ENCODE measurements around the gene TMEM14B.

DNA sequence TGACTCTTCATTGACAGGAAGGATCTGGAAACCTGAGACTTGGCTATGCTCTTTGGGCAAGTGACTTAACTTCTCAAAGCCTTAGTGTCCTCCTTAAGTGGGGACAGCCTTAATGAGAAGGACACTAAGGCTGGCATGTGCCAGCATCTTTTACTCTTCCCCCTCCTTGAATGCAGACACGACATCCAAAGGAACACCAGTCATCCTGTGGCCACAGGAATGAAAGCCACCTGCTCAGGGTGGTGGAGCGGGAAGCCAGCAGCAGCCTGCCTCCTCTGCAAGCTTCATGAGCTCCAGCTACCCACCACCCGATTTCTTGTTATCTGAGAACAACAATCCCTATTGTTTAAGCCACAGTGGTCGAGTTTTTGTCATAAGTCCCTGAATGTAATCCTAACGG is 44.5 kb downstream of the TMEM14B start:
- TF ChIP-seq, protein P1, sequence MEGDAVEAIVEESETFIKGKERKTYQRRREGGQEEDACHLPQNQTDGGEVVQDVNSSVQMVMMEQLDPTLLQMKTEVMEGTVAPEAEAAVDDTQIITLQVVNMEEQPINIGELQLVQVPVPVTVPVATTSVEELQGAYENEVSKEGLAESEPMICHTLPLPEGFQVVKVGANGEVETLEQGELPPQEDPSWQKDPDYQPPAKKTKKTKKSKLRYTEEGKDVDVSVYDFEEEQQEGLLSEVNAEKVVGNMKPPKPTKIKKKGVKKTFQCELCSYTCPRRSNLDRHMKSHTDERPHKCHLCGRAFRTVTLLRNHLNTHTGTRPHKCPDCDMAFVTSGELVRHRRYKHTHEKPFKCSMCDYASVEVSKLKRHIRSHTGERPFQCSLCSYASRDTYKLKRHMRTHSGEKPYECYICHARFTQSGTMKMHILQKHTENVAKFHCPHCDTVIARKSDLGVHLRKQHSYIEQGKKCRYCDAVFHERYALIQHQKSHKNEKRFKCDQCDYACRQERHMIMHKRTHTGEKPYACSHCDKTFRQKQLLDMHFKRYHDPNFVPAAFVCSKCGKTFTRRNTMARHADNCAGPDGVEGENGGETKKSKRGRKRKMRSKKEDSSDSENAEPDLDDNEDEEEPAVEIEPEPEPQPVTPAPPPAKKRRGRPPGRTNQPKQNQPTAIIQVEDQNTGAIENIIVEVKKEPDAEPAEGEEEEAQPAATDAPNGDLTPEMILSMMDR (tag by site-specific recombination; IDR thresholded peaks at IDR 0.05): no peak
- TF ChIP-seq SP2 (tag by site-specific recombination; IDR thresholded peaks at IDR 0.05): no peak
- TF ChIP-seq SALL2 (tag by site-specific recombination; IDR thresholded peaks at IDR 0.05; ENCODE audit: borderline replicate concordance): no peak
- no peak for TF ChIP-seq ZFP37 (tag by site-specific recombination; IDR thresholded peaks at IDR 0.05)
- TF ChIP-seq ZNF768 (tag by site-specific recombination; IDR thresholded peaks at IDR 0.05): no peak
- no peak for TF ChIP-seq ZNF121 (tag by site-specific recombination; IDR thresholded peaks at IDR 0.05)
- no peak for TF ChIP-seq ZNF837 (tag by site-specific recombination; IDR thresholded peaks at IDR 0.05)
- TF ChIP-seq ZNF776 (tag by site-specific recombination; IDR thresholded peaks at IDR 0.05; ENCODE audit: borderline replicate concordance): no peak
- TF ChIP-seq, protein P2, sequence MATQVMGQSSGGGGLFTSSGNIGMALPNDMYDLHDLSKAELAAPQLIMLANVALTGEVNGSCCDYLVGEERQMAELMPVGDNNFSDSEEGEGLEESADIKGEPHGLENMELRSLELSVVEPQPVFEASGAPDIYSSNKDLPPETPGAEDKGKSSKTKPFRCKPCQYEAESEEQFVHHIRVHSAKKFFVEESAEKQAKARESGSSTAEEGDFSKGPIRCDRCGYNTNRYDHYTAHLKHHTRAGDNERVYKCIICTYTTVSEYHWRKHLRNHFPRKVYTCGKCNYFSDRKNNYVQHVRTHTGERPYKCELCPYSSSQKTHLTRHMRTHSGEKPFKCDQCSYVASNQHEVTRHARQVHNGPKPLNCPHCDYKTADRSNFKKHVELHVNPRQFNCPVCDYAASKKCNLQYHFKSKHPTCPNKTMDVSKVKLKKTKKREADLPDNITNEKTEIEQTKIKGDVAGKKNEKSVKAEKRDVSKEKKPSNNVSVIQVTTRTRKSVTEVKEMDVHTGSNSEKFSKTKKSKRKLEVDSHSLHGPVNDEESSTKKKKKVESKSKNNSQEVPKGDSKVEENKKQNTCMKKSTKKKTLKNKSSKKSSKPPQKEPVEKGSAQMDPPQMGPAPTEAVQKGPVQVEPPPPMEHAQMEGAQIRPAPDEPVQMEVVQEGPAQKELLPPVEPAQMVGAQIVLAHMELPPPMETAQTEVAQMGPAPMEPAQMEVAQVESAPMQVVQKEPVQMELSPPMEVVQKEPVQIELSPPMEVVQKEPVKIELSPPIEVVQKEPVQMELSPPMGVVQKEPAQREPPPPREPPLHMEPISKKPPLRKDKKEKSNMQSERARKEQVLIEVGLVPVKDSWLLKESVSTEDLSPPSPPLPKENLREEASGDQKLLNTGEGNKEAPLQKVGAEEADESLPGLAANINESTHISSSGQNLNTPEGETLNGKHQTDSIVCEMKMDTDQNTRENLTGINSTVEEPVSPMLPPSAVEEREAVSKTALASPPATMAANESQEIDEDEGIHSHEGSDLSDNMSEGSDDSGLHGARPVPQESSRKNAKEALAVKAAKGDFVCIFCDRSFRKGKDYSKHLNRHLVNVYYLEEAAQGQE (tag by site-specific recombination; IDR thresholded peaks at IDR 0.05): no peak
- TF ChIP-seq ZNF549 (tag by site-specific recombination; IDR thresholded peaks at IDR 0.05): no peak
- TF ChIP-seq ZNF560 (tag by site-specific recombination; IDR thresholded peaks at IDR 0.05; ENCODE audit: borderline replicate concordance): no peak
- TF ChIP-seq, protein P3, sequence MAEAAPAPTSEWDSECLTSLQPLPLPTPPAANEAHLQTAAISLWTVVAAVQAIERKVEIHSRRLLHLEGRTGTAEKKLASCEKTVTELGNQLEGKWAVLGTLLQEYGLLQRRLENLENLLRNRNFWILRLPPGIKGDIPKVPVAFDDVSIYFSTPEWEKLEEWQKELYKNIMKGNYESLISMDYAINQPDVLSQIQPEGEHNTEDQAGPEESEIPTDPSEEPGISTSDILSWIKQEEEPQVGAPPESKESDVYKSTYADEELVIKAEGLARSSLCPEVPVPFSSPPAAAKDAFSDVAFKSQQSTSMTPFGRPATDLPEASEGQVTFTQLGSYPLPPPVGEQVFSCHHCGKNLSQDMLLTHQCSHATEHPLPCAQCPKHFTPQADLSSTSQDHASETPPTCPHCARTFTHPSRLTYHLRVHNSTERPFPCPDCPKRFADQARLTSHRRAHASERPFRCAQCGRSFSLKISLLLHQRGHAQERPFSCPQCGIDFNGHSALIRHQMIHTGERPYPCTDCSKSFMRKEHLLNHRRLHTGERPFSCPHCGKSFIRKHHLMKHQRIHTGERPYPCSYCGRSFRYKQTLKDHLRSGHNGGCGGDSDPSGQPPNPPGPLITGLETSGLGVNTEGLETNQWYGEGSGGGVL (tag by site-specific recombination; IDR thresholded peaks at IDR 0.05): no peak

Data from HEK293 (cell line).